Pancreas (tissue), 10 donors: ENCODE data around the gene ZNF175. TPM values are rescaled to one million over a fixed set of nuclear protein-coding genes. Genes with fewer than 3 reads are reported as not detected.
A peak's percentile ranks its signal among the peaks of the same experiment; 100 is the strongest.

ENCODE experiments used
- ATAC-seq, 4 donors: fragments of 200-7000 bp; cut with Tn5 transposase; one replicate each; pipeline versions ENCODE4 v1.8.0 to v1.9.1; 2020; ENCODE audit warnings: mild to moderate bottlenecking in 4 of 4, moderate library complexity in 4 of 4
- DNase-seq, 6 donors: peaks; one replicate each; pipeline ENCODE4 v3.0.0-alpha.2; 2020
- FAIRE-seq: peaks from 2 replicates; lab custom pipeline; 2012; peaks lifted over from hg19 to GRCh38; lab: Jason Lieb, UNC
- H3K27ac ChIP-seq, 4 donors: fragments of 200-600 bp; sonication (generic); 1 replicate in 3 of 4; 2 replicates in 1 of 4; pipeline versions ENCODE4 v1.5.0 to v1.8.0; 2020
- H3K27me3 ChIP-seq, 4 donors: fragments of 200-600 bp; one replicate each; pipeline ENCODE4 v1.8.0; 2021
- H3K36me3 ChIP-seq, 3 donors: fragments of 200-600 bp; sonication (generic) in 1 of 3; one replicate each; pipeline versions ENCODE4 v1.5.0 to v1.8.0; 2020 to 2021
- H3K4me1 ChIP-seq, 3 donors: fragments of 200-600 bp; one replicate each; pipeline ENCODE4 v1.8.0; 2021
- H3K4me3 ChIP-seq, 4 donors: fragments of 200-600 bp; sonication (generic) in 2 of 4; one replicate each; pipeline versions ENCODE4 v1.5.0 to v1.8.0; 2020 to 2021
- H3K9me3 ChIP-seq, 4 donors: fragments of 200-600 bp; one replicate each; pipeline ENCODE4 v1.8.0; 2021
- whole genome bisulfite sequencing, 2 donors: extraction: QIAGEN DNeasy Blood & Tissue Kit; methylation state at CpG; one replicate each; pipeline ENCODE4 v1.1.7; 2013; 5-methylcytosine and 5-hydroxymethylcytosine counted together
- intact Hi-C, 3 donors: fragments of 100-400 bp; cut with DNase I; formaldehyde crosslinking; loops; one replicate each; pipeline versions ENCODE4 v1.11.1 to v1.14.2; 2022
- polyA plus RNA-seq, 2 donors: library from polyadenylated mRNA; stranded (reverse); fragments of 200-250 nt; gene quantifications; one replicate each; pipeline ENCODE4 v1.2.3, GENCODE V29; 2013
- total RNA-seq, 6 donors: library from RNA; stranded (reverse); fragmentation: NEBNext Ultra II Directional in 4 of 6; extraction: Animal tissue kit (Norgen Biotek cat#: 25700) in 4 of 6; gene quantifications; one replicate each; pipeline versions ENCODE4 v1.2.1 to v1.2.4, GENCODE V29; 2021 to 2023
- TF ChIP-seq, protein P1 (sequence below), 4 donors: fragments of 200-600 bp; sonication (generic) in 3 of 4; IDR thresholded peaks; one replicate each; pipeline versions ENCODE4 v1.5.0 to v1.8.0; 2021; ENCODE audit warnings: antibody characterized with exemption in 4 of 4
- donor health status: healthy with polysubstance abuse.
- donor health status: DM: no; HTN: no; CAD: no; lungs with moderate emphysema.
- donor health status: DM: no; HTN: no; CAD: no.
- donor health status: control.
- donor health status: control.
- donor health status: Bipolar disorder and iron deficiency.
- donor health status: DM: yes; HTN: yes; CAD: no.
- donor health status: DM: no; HTN: no; CAD: no.
- donor health status: DM: no; HTN: no; CAD: no.
- donor health status: DM: yes; HTN: yes; CAD: no.

ZNF175 gene
- total and polyA plus RNA-seq, 8 donors, result 2.0 to 8.0 (median 4.3) TPM

- FAIRE-seq (no peak), ATAC-seq (no peak), DNase-seq (no peak)
- Histone ChIP-seq H3K27me3 (peaks cover 0 to 6% (median 2%) of the 10 kb centered on the region in 4 donors), H3K4me1 (no peaks in the 10 kb centered on the region), H3K9me3 (no peaks in the 10 kb centered on the region), H3K27ac (no peak overlapping the region), H3K4me3 (no peak overlapping the region), H3K36me3 (no peaks in the 10 kb centered on the region)
- TF ChIP-seq, protein P1, sequence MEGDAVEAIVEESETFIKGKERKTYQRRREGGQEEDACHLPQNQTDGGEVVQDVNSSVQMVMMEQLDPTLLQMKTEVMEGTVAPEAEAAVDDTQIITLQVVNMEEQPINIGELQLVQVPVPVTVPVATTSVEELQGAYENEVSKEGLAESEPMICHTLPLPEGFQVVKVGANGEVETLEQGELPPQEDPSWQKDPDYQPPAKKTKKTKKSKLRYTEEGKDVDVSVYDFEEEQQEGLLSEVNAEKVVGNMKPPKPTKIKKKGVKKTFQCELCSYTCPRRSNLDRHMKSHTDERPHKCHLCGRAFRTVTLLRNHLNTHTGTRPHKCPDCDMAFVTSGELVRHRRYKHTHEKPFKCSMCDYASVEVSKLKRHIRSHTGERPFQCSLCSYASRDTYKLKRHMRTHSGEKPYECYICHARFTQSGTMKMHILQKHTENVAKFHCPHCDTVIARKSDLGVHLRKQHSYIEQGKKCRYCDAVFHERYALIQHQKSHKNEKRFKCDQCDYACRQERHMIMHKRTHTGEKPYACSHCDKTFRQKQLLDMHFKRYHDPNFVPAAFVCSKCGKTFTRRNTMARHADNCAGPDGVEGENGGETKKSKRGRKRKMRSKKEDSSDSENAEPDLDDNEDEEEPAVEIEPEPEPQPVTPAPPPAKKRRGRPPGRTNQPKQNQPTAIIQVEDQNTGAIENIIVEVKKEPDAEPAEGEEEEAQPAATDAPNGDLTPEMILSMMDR (IDR thresholded peaks at IDR 0.05), result no peak
- intact Hi-C loops, result no loop called here
- 38 to 49% methylated on average over 4 of the region's 4 CpGs for WGBS, 2 donors
Measured at GRCh38 chr19:51565583-51565982, 5.5 kb upstream of the ZNF175 start.

DNA sequence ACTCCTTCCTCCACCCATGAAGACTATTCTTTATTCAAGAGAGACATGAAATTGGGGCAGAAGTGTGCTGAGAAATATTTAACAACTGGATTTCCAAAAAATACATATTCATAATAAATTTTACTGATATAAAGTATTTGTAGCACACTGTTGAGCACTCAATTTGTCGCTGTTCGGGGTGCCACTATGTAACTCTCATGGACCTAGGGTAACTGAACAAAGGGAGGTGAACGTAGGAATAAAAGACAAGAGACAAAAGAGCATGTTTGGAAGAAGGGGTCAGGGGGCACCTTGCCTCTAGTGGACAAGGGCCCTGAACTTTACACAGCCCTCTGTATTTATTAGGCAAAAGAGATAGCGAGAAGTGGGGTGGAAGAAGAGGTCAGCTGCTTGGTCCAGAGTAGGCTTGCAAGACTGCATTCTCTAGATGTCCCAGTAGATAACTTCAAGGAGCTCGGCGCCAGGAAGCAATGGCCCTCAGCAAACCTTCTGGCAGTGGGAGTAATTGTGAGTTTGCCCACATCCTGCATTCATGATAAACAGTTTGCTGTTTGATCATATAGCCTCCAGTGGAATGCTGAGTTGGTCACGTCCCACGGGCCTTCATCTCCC lies 4.5 kb upstream of the ZNF175 start:
- ATAC-seq, result no peak
- DNase-seq, result no peak
- H3K9me3 ChIP-seq, result no peaks in the 10 kb centered on the region
- H3K27ac ChIP-seq, result no peak overlapping the region
- FAIRE-seq, result no peak
- no peaks in the 10 kb centered on the region for H3K4me1 ChIP-seq
- no peak overlapping the region for H3K4me3 ChIP-seq
- WGBS, 2 donors, result 39 to 41% methylated on average over 8 of the region's 8 CpGs
- intact Hi-C loops, result no loop called here
- H3K27me3 ChIP-seq, result peaks cover 0 to 6% (median 2%) of the 10 kb centered on the region in 4 donors
- TF ChIP-seq, protein P1 (IDR thresholded peaks at IDR 0.05), result no peak
- no peaks in the 10 kb centered on the region for H3K36me3 ChIP-seq

GRCh38 chr19:51567583-51567982 lies 3.5 kb upstream of the ZNF175 start:
- 34 to 47% methylated on average over 4 of the region's 4 CpGs for WGBS, 2 donors
- FAIRE-seq (no peak), ATAC-seq (no peak), DNase-seq (no peak)
- TF ChIP-seq, protein P1 (IDR thresholded peaks at IDR 0.05), result no peak
- H3K27ac ChIP-seq, result no peak overlapping the region
- H3K9me3 ChIP-seq, result no peaks in the 10 kb centered on the region
- peaks cover 0 to 6% (median 2%) of the 10 kb centered on the region in 4 donors for H3K27me3 ChIP-seq
- H3K4me1 ChIP-seq, result peaks cover 7 to 8% (median 7%) of the 10 kb centered on the region in 3 donors
- intact Hi-C loops, result no loop called here
- H3K4me3 ChIP-seq, result no peak overlapping the region
- no peaks in the 10 kb centered on the region for H3K36me3 ChIP-seq

- FAIRE-seq (no peak), DNase-seq (no peak), ATAC-seq (no peak)
- no peak overlapping the region for H3K4me3 ChIP-seq
- WGBS, 2 donors, result 62 to 71% methylated on average over 1 of the region's 1 CpG
- TF ChIP-seq, protein P1 (IDR thresholded peaks at IDR 0.05), result no peak
- peaks cover 0 to 6% (median 2%) of the 10 kb centered on the region in 4 donors for H3K27me3 ChIP-seq
- no peaks in the 10 kb centered on the region for H3K36me3 ChIP-seq
- H3K4me1 ChIP-seq, result peaks cover 7 to 9% (median 8%) of the 10 kb centered on the region in 3 donors
- intact Hi-C loops, result no loop called here
- no peak overlapping the region for H3K27ac ChIP-seq
- no peaks in the 10 kb centered on the region for H3K9me3 ChIP-seq
Measured at GRCh38 chr19:51568456-51568855, 2.6 kb upstream of the ZNF175 start.

- 5 to 8% methylated on average over 8 of the region's 8 CpGs for WGBS, 2 donors
- peaks cover 7 to 9% (median 8%) of the 10 kb centered on the region in 3 donors for H3K4me1 ChIP-seq
- no peak for FAIRE-seq
- TF ChIP-seq, protein P1 (IDR thresholded peaks at IDR 0.05), result no peak
- intact Hi-C loops, result no loop called here
- no peaks in the 10 kb centered on the region for H3K9me3 ChIP-seq
- peak in 1 of 4 donors; percentile 7 for ATAC-seq
- no peak overlapping the region for H3K27ac ChIP-seq
- H3K36me3 ChIP-seq, result no peaks in the 10 kb centered on the region
- peak overlapping the region; percentile 26 to 61 (median 50) for H3K4me3 ChIP-seq
- peaks cover 0 to 6% (median 2%) of the 10 kb centered on the region in 4 donors for H3K27me3 ChIP-seq
- DNase-seq, result no peak
Measured at GRCh38 chr19:51571599-51571998, 516 bp downstream of the ZNF175 start.
